GM20000 (cell line): Measurements from ENCODE around the gene ADPRM.
A peak's percentile ranks its signal among the peaks of the same experiment; 100 is the strongest.

Source experiments
- DNase-seq: peaks from one replicate; pipeline ENCODE4 v3.0.0; 2012; ENCODE audit warnings: low spot score
- TF ChIP-seq, protein P1 (sequence below): IDR thresholded peaks from 2 replicates; pipeline ENCODE4 v1.5.1; 2012; ENCODE audit warnings: mild to moderate bottlenecking, control low read depth; ENCODE audit errors: extremely low read depth, missing control alignments

ADPRM gene

DNA sequence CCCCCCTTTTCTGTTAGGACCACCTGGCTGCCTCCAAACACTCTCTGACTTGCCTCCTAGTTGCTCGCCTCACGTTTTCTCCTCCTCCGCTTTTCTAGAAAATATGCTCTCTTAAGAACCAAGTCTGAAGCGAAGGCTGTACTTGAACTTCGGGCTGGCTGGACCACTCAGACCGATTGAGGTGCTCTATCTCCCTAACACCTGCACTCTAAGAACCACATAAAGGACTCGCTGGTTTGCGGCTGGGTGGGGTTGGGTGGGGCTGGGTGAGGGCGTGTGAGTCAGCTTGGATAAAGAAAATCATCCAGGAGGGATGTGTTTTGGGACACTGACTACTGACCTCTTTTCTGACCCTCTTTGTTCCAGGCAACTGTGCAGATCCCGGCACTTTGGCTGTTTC lies 55.3 kb downstream of the ADPRM start:
- TF ChIP-seq, protein P1, sequence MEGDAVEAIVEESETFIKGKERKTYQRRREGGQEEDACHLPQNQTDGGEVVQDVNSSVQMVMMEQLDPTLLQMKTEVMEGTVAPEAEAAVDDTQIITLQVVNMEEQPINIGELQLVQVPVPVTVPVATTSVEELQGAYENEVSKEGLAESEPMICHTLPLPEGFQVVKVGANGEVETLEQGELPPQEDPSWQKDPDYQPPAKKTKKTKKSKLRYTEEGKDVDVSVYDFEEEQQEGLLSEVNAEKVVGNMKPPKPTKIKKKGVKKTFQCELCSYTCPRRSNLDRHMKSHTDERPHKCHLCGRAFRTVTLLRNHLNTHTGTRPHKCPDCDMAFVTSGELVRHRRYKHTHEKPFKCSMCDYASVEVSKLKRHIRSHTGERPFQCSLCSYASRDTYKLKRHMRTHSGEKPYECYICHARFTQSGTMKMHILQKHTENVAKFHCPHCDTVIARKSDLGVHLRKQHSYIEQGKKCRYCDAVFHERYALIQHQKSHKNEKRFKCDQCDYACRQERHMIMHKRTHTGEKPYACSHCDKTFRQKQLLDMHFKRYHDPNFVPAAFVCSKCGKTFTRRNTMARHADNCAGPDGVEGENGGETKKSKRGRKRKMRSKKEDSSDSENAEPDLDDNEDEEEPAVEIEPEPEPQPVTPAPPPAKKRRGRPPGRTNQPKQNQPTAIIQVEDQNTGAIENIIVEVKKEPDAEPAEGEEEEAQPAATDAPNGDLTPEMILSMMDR, result no peak
- DNase-seq, result no peak

DNA sequence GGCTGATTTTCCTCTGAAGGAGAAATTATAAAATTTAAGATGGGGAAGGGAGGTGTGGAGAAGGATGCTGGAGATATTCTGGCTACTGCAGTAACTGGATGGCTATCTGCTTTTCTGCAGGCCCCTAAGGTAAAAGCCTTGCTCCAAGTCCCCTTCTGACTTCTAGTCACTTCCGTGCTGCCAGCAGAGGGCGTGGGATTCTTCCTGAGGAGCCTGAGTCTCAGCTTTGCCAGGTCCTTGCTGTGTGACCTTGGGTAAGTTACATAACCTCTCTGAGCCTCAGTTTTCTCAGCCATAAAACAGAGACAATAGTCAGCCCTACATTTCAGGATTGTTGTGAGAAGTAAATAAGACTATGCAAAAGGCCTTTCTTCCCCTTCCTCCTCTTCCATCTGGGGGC lies 56.7 kb downstream of the ADPRM start:
- peak; percentile 40 for DNase-seq
- TF ChIP-seq, protein P1, result peak; percentile 26

DNA sequence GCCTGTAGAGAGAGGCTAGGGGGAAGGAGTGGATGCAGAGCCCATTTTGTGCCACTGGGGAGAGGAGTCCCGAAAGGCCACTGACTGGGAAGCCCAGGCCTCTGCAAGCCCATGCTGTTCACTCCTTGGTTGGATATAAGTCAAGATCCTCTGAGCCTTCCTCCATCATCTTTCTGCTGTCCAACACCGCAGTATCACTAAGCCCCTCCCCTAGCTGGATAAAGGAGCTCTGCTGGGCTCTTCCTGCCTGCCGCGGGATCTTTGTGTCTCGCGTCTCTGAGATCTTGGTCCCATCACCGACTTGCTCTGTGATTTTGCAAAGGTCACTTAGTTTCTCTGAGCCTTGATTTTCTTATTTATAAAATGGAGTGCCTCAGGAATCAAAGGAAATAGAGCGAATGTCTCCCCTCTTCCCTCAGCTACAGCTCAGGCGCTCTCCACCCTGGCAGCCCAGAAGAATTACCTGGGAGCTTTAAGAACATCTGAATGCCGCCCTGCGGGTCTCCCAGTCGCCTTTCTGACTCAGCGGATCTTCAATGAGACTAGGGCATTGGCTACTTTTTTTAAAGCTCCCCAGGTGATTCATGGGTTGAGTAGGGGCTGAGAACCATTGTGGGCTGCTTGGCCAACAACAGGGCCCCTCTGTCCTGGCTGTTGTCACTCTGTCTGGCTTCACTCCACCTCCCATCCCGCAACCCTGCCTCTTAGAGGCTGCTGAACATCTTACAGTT lies 57.6 kb downstream of the ADPRM start:
- no peak for DNase-seq
- TF ChIP-seq, protein P1, result no peak

DNA sequence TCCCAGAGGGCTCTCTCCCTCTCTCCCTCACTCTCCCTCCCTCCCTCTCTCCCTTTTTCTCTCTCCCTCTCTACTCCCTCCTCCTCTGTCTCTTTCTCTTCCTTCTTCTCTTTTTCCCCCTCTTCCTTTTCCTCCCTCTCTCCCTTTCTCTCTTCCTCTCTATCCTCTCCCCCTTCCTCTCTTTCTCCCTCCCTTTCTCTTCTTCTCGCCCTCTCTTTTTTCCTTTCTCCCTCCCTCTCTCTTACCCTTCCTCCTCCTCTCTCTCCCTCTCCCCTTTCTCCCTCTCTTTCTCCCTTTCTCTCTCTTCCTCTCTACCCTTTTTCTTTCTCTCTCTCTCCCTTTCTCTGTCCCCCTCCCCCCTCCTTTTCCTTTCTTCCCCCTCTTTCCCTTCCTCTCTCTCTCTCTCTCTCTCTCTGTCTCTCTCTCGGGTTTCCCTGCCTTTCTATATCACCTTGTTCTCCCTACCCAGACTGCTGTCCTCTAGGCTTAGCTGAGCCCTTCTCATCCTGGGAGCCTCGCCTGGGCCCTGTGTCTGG lies 58.3 kb downstream of the ADPRM start:
- TF ChIP-seq, protein P1, result no peak
- DNase-seq, result no peak

DNA sequence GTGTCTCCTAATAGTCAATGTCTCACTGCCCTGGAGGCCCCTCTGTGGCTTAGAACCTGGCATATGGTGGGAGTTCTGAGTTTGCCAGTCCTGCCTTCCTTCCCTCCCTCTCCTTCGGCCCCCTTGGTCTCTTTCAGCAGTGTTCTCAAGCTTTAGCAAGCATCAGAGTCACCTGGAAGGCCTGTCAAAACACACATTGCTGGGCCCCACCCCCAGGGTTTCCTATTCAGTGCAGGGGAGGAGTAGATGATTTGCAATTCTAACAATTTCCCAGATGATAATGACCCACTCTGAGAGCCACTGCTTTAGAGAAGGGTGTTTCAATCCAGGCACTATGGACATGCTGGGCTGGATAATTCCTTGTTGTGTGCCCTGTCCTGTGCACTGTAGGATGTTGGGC lies 58.8 kb downstream of the ADPRM start:
- no peak for DNase-seq
- TF ChIP-seq, protein P1, result no peak

DNA sequence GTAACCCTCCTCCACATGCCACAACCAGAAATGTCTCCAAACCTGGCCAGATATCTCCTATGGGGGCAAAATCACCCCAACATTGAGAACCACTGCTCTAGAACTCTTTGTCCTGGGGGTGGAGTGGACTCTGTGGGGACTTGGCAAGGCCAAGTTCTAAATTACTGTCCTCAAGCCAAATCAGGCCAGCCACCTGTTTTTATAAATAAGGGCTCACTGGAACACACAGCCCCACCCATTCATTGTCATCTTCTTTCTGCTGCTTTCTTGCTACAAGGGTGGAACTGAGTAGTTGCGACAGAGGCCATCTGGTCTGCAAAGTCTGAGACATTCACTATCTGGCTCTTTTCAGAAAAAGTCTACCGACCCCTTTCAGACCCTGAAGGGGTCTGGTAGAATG lies 59.2 kb downstream of the ADPRM start:
- TF ChIP-seq, protein P1, result no peak
- no peak for DNase-seq

DNA sequence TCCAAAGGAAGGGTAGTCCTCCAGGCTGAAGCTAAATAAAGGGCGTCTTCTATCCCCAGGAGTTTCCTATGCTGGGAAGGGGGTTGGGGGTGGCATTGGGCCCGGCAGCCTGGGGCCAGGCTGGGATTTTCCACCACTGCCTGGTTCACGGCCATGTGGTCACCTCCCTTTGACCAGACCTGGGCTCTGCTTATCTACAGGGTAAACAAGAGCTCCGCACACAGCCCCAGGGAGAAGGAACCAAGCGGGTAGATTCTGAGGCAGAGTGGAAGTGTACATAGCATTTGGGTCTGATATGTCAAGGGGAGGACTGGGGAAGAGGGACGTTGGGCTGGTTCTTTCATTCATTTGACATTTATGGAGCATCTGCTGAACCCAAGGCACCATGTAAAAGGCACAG lies 59.7 kb downstream of the ADPRM start:
- TF ChIP-seq, protein P1, result no peak
- DNase-seq, result no peak
